Small intestine (tissue), 7 donors: Measurements from ENCODE around the gene TCIRG1. TPM values are rescaled to one million over a fixed set of nuclear protein-coding genes. Genes with fewer than 3 reads are reported as not detected.

Experiments
- DNase-seq, 2 donors: peaks; one replicate each; pipeline versions ENCODE4 v3.0.0 to v3.0.0-alpha.2; 2013
- FAIRE-seq: peaks from 2 replicates; lab custom pipeline; 2012; peaks lifted over from hg19 to GRCh38; lab: Jason Lieb, UNC
- H3K27ac ChIP-seq, 3 donors: one replicate each; pipeline ENCODE4 v1.5.1; 2013; ENCODE audit warnings: low read length in 2 of 3, mild to moderate bottlenecking in 2 of 3, control low read depth in 1 of 3, inconsistent platforms in 1 of 3, low read depth in 1 of 3, moderate library complexity in 1 of 3
- H3K27me3 ChIP-seq, 3 donors: one replicate each; pipeline ENCODE4 v1.6.1; 2013; ENCODE audit warnings: low read length in 3 of 3, inconsistent platforms in 1 of 3; ENCODE audit not compliant: control insufficient read depth in 3 of 3, insufficient read depth in 3 of 3
- H3K36me3 ChIP-seq, 3 donors: one replicate each; pipeline ENCODE4 v1.6.1; 2013; ENCODE audit warnings: low read length in 3 of 3, inconsistent platforms in 1 of 3, low read depth in 1 of 3, mild to moderate bottlenecking in 1 of 3, moderate library complexity in 1 of 3; ENCODE audit not compliant: control insufficient read depth in 3 of 3, insufficient read depth in 2 of 3
- H3K4me1 ChIP-seq, 3 donors: one replicate each; pipeline ENCODE4 v1.6.1; 2013; ENCODE audit warnings: low read length in 2 of 3, inconsistent platforms in 1 of 3, low read depth in 1 of 3, mild to moderate bottlenecking in 1 of 3, moderate library complexity in 1 of 3; ENCODE audit not compliant: control insufficient read depth in 3 of 3, insufficient read depth in 2 of 3
- H3K4me3 ChIP-seq, 3 donors: one replicate each; pipeline ENCODE4 v1.5.1; 2013; ENCODE audit warnings: low read length in 3 of 3, control low read depth in 1 of 3, inconsistent platforms in 1 of 3, low read depth in 1 of 3, mild to moderate bottlenecking in 1 of 3, moderate library complexity in 1 of 3
- H3K9me3 ChIP-seq, 2 donors: one replicate each; pipeline ENCODE4 v1.6.1; 2013; ENCODE audit warnings: low read depth in 1 of 2, low read length in 1 of 2; ENCODE audit not compliant: control insufficient read depth in 2 of 2, insufficient read depth in 1 of 2
- WGBS, 3 donors: extraction: QIAGEN DNeasy Blood & Tissue Kit; methylation state at CpG; one replicate each; pipeline ENCODE4 v1.1.7; 2013; 5-methylcytosine and 5-hydroxymethylcytosine counted together
- polyA plus RNA-seq, 4 donors: library from polyadenylated mRNA; stranded (reverse) in 3 of 4; unstranded in 1 of 4; fragments of 200-250 nt in 3 of 4; fragments of 120-200 nt in 1 of 4; gene quantifications; one replicate each; pipeline versions ENCODE4 v1.2.1 to v1.2.3, GENCODE V29; 2013
- donor health status: healthy with polysubstance abuse.
- donor health status: control.
- donor health status: control.
- donor health status: Bipolar disorder and iron deficiency.
- donor health status: healthy.

Gene TCIRG1
- polyA plus RNA-seq, 4 donors: 79.1 to 437 (median 285) TPM

DNA sequence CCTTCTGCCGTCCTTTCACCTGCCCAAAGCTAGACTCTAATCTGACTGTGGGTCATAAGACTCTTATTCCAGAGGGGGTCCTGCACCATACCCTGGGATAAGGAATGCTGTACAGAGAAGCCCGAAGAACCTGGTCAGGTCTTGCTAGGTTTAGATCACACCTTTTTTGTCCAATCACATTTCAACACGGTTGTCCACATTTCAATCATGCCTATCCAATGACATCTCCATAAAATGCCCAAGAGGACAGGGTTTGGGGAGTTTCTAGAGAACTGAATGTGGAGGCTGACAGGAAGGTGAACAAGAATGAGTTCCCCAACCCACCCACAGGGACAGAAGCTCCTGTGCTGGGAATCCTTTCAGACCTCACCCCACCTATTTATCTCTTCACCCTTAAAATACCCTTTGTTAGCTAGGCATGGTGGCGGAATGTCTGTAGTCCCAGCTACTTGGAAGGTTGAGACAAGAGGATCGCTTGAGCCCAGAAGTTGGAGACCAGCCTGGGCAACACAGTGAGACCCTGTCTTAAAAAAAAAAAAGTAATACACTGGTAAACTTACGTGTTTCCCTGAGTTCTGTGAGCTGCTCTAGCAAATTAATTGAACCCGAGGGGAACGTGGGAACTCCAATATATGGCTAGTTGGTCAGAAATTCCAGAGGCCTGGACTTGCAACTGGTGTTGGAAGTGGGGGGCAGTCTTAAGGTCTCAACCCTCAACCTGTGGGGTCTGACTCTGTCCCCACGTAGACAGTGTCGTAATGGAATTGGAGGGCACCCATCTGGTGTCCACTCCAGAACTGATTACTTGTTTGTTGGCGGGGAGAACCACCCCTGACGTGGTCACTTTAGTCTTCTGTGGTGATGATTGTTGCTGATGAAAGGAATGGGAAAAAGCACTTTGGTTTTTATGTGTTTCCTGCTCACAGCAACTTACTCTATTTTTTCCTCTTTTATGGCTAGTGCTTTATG is 17.8 kb downstream of the TCIRG1 start:
- no peak for DNase-seq
- H3K27ac ChIP-seq: no peak overlapping the region
- H3K9me3 ChIP-seq: no peaks in the 10 kb centered on the region
- no peaks in the 10 kb centered on the region for H3K4me1 ChIP-seq
- H3K27me3 ChIP-seq: no peaks in the 10 kb centered on the region
- peaks cover 3 to 71% (median 15%) of the 10 kb centered on the region in 3 donors for H3K36me3 ChIP-seq
- no peak for FAIRE-seq
- H3K4me3 ChIP-seq: no peak overlapping the region
- 93 to 95% (median 94%) methylated on average over 12 of the region's 12 CpGs for WGBS, 3 donors

GRCh38 chr11:68057807-68058206 is 19.0 kb downstream of the TCIRG1 start:
- no peaks in the 10 kb centered on the region for H3K9me3 ChIP-seq
- H3K27ac ChIP-seq: no peak overlapping the region
- H3K36me3 ChIP-seq: peaks cover 8 to 71% (median 18%) of the 10 kb centered on the region in 3 donors
- H3K4me1 ChIP-seq: no peaks in the 10 kb centered on the region
- WGBS, 3 donors: 96 to 97% (median 96%) methylated on average over 4 of the region's 4 CpGs
- no peak for FAIRE-seq
- no peaks in the 10 kb centered on the region for H3K27me3 ChIP-seq
- H3K4me3 ChIP-seq: no peak overlapping the region
- no peak for DNase-seq

GRCh38 chr11:68061508-68061907 is 22.7 kb downstream of the TCIRG1 start:
- FAIRE-seq: no peak
- H3K9me3 ChIP-seq: no peaks in the 10 kb centered on the region
- no peak overlapping the region for H3K27ac ChIP-seq
- 92 to 93% (median 93%) methylated on average over 7 of the region's 7 CpGs for WGBS, 3 donors
- H3K4me3 ChIP-seq: no peak overlapping the region
- peaks cover 12 to 74% (median 27%) of the 10 kb centered on the region in 3 donors for H3K36me3 ChIP-seq
- no peaks in the 10 kb centered on the region for H3K27me3 ChIP-seq
- DNase-seq: no peak
- no peaks in the 10 kb centered on the region for H3K4me1 ChIP-seq

DNA sequence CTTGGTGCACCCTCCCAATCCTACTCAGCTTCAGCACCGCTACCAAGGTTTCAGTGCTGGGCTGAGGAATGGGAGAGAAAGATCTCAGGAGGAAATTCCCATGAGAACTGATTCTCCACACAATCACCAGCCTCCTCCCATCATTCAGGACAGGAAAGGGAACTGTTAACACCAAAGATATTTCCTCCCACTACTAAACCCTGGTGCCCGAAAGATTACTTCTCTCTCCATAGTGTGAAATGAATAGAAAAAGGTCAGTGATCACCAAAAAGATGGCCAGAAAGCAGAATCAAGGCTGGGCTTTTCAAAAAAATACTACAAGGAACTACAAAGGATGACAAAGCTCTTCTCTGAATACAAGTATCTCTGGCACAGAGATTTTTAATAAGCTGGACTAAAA is 26.1 kb downstream of the TCIRG1 start:
- Histone ChIP-seq H3K9me3 (no peaks in the 10 kb centered on the region), H3K27me3 (no peaks in the 10 kb centered on the region), H3K36me3 (peaks cover 21 to 88% (median 33%) of the 10 kb centered on the region in 3 donors), H3K27ac (no peak overlapping the region), H3K4me3 (no peak overlapping the region), H3K4me1 (no peaks in the 10 kb centered on the region)
- WGBS, 3 donors: 85 to 93% (median 90%) methylated on average over 2 of the region's 2 CpGs
- DNase-seq: no peak
- FAIRE-seq: no peak

DNA sequence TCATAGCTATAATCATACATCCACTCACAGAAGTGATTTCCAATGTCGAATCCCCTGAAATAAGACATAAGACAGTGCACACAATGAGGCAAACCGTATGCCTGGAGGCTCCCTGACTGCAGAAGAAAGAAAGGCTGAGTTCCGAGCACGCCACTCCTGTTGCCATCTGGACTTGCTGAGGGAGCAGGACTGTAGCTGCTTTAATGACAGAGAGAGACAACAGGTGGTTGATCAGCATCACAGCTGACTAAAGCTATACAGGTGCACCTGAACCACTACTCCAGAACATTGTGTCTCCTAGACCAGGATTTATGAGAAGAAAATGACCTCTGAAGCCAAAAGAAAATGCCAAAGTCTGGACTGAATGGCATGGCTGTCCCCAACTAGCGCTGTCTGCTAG is 27.0 kb downstream of the TCIRG1 start:
- FAIRE-seq: no peak

GRCh38 chr11:68066742-68067141 is 27.9 kb downstream of the TCIRG1 start:
- H3K27me3 ChIP-seq: no peaks in the 10 kb centered on the region
- no peak overlapping the region for H3K4me3 ChIP-seq
- DNase-seq (no peak), FAIRE-seq (no peak)
- no peaks in the 10 kb centered on the region for H3K4me1 ChIP-seq
- H3K36me3 ChIP-seq: peaks cover 17 to 86% (median 31%) of the 10 kb centered on the region in 3 donors
- H3K27ac ChIP-seq: no peak overlapping the region
- H3K9me3 ChIP-seq: no peaks in the 10 kb centered on the region
- 89 to 96% (median 90%) methylated on average over 3 of the region's 3 CpGs for WGBS, 3 donors

More for the DNA sequence above, 27.0 kb downstream of the TCIRG1 start:
- Histone ChIP-seq H3K36me3 (peaks cover 21 to 87% (median 36%) of the 10 kb centered on the region in 3 donors), H3K4me1 (no peaks in the 10 kb centered on the region), H3K27ac (no peak overlapping the region), H3K4me3 (no peak overlapping the region), H3K9me3 (no peaks in the 10 kb centered on the region), H3K27me3 (no peaks in the 10 kb centered on the region)
- WGBS, 3 donors: 86 to 92% (median 90%) methylated on average over 5 of the region's 5 CpGs
- no peak for DNase-seq

GRCh38 chr11:68067991-68068390 is 29.2 kb downstream of the TCIRG1 start:
- Histone ChIP-seq H3K4me1 (no peaks in the 10 kb centered on the region), H3K36me3 (peaks cover 13 to 84% (median 25%) of the 10 kb centered on the region in 3 donors), H3K27ac (no peak overlapping the region), H3K4me3 (no peak overlapping the region), H3K9me3 (no peaks in the 10 kb centered on the region), H3K27me3 (no peaks in the 10 kb centered on the region)
- FAIRE-seq: no peak
- WGBS, 3 donors: 91 to 97% (median 94%) methylated on average over 5 of the region's 5 CpGs
- no peak for DNase-seq

GRCh38 chr11:68071281-68072048 is 32.6 kb downstream of the TCIRG1 start:
- Histone ChIP-seq H3K4me1 (no peaks in the 10 kb centered on the region), H3K4me3 (no peak overlapping the region), H3K27me3 (no peaks in the 10 kb centered on the region), H3K36me3 (peaks cover 9 to 71% (median 21%) of the 10 kb centered on the region in 3 donors), H3K27ac (no peak overlapping the region), H3K9me3 (no peaks in the 10 kb centered on the region)
- FAIRE-seq: no peak
- 76 to 83% (median 82%) methylated on average over 3 of the region's 3 CpGs for WGBS, 3 donors
- no peak for DNase-seq
